ENCODE results near the gene NUB1. TPM values are rescaled to one million over a fixed set of nuclear protein-coding genes. Genes with fewer than 3 reads are reported as not detected.

The NUB1 gene
- total and polyA plus RNA-seq, 7 donors, result 23.6 to 56.2 (median 46.0) TPM

DNA sequence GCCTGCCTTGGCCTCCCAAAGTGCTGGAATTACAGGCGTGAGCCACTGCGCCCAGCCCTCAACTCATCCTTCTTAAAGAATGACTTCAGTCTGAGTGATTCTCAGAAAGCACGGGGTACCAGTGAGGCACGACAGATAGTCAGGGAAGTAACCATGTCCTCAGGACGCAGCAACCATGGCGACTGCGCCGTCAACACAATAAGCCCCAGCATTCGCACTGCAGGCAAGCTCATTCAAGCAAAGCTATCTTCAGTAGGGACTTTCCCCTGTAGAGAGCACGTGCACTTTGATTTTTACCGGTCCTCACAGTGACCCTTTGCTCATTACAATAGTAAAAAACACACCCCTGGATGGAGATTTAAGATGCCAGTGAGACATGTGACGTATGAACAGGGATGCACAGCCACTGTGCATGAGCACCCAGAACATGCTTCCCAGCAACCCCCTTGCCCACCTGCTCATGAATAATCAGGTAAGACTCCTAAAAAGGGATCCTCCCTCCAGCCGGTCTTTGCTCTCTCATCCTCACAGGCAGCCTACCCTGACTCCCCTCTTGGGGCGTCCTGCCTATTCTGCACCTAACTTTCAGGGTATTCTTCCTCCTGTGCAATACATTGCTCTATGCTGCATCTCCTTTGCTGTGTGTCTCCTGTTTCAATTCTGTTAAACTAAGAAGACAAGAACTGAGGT lies 59.2 kb downstream of the NUB1 start:
- intact Hi-C loops (cut with DNase I), result no loop called here
- TF ChIP-seq, protein P1, sequence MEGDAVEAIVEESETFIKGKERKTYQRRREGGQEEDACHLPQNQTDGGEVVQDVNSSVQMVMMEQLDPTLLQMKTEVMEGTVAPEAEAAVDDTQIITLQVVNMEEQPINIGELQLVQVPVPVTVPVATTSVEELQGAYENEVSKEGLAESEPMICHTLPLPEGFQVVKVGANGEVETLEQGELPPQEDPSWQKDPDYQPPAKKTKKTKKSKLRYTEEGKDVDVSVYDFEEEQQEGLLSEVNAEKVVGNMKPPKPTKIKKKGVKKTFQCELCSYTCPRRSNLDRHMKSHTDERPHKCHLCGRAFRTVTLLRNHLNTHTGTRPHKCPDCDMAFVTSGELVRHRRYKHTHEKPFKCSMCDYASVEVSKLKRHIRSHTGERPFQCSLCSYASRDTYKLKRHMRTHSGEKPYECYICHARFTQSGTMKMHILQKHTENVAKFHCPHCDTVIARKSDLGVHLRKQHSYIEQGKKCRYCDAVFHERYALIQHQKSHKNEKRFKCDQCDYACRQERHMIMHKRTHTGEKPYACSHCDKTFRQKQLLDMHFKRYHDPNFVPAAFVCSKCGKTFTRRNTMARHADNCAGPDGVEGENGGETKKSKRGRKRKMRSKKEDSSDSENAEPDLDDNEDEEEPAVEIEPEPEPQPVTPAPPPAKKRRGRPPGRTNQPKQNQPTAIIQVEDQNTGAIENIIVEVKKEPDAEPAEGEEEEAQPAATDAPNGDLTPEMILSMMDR (IDR thresholded peaks at IDR 0.05), result no peak
- Histone ChIP-seq H3K4me3 (no peak overlapping the region), H3K36me3 (ENCODE audit: insufficient read depth in 1 of 2, low read depth in 1 of 2) (no peaks in the 10 kb centered on the region), H3K27ac (no peak overlapping the region), H3K9me3 (no peaks in the 10 kb centered on the region), H3K27me3 (ENCODE audit: insufficient read depth in 3 of 3, low read length in 2 of 3) (peaks cover 0 to 1% (median 0%) of the 10 kb centered on the region in 3 donors), H3K4me1 (no peaks in the 10 kb centered on the region)
- WGBS, 3 donors, result 71 to 77% (median 74%) methylated on average over 14 of the region's 14 CpGs
- DNase-seq (peak in 1 of 2 donors; percentile 11), ATAC-seq (no peak)

DNA sequence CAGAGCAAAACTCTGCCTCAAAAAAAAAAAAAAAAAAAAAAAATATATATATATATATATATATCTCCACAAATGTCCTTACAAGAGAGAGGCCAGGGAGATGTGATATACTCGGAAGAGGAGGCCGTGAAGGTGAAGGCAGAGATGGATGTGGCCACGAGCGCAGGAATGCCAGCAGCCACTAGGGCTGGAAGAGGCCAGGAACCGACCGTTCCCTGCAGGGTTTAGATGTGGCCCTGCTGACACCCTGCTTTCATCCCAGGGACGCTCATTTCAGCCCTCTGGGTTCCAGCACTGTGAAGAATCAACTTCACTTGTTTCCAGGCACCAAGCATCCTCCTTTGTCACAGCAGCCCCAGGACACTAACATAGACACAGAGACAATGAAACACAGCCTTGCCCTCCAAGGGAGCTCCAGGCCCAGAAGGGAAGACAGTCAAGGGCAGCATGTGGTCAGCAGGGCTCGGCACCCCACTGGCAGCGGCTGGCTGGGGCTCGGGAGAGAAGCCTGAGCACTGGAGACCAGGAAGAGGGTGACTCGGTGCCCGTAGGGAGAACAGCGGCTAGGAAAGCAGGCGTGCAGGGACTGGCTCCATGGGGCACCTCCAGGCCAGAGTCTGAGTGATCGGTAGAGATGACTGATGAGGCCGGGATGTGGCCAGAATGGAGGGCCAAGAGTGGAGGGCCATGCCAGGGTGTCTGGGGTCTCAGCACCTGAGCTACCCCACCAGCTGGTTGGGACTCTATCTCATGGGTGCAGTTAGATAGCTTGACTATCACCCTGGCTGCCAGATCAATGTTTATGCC lies 60.6 kb downstream of the NUB1 start:
- no peaks in the 10 kb centered on the region for H3K36me3 ChIP-seq (ENCODE audit: insufficient read depth in 1 of 2, low read depth in 1 of 2)
- TF ChIP-seq, protein P1 (IDR thresholded peaks at IDR 0.05), result no peak
- no peak for ATAC-seq

DNA sequence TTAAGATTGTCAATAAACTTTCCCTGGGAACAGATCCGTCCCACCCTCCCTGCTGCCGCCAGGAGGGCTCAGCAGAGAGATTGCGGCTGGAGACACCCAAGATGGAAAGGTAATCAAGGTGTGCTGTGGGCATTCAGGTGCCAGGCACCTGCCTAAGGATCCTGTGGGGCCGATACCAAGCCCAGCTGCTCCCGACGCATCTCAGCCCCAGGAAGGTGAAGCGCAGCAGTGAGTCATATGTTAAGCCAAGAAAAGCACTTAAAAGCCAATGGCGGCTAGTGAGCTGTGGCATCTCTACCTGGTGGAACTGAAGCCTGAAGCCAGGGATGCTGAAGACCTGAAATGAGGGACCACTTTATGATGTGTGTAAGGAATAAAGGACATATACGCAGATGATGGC lies 62.2 kb downstream of the NUB1 start:
- H3K27ac ChIP-seq, result no peak overlapping the region
- no peaks in the 10 kb centered on the region for H3K9me3 ChIP-seq
- 90 to 92% (median 90%) methylated on average over 9 of the region's 9 CpGs for WGBS, 3 donors
- peaks cover 0 to 13% (median 6%) of the 10 kb centered on the region in 3 donors for H3K27me3 ChIP-seq (ENCODE audit: insufficient read depth in 3 of 3, low read length in 2 of 3)
- no peaks in the 10 kb centered on the region for H3K36me3 ChIP-seq (ENCODE audit: insufficient read depth in 1 of 2, low read depth in 1 of 2)
- ATAC-seq, result no peak
- DNase-seq, result peak in 1 of 2 donors; percentile 7
- TF ChIP-seq, protein P1 (IDR thresholded peaks at IDR 0.05), result no peak
- H3K4me3 ChIP-seq, result no peak overlapping the region
- intact Hi-C loops (cut with DNase I), result no loop called here
- H3K4me1 ChIP-seq, result no peaks in the 10 kb centered on the region

More for the DNA sequence above, 60.6 kb downstream of the NUB1 start:
- H3K27me3 ChIP-seq (ENCODE audit: insufficient read depth in 3 of 3, low read length in 2 of 3), result peaks cover 0 to 3% (median 1%) of the 10 kb centered on the region in 3 donors
- H3K27ac ChIP-seq, result no peak overlapping the region
- no peak overlapping the region for H3K4me3 ChIP-seq
- no peaks in the 10 kb centered on the region for H3K4me1 ChIP-seq
- DNase-seq, result peak in 1 of 2 donors; percentile 27
- WGBS, 3 donors, result 90 to 93% (median 93%) methylated on average over 16 of the region's 16 CpGs
- intact Hi-C loops (cut with DNase I), result no loop called here
- H3K9me3 ChIP-seq, result no peaks in the 10 kb centered on the region

DNA sequence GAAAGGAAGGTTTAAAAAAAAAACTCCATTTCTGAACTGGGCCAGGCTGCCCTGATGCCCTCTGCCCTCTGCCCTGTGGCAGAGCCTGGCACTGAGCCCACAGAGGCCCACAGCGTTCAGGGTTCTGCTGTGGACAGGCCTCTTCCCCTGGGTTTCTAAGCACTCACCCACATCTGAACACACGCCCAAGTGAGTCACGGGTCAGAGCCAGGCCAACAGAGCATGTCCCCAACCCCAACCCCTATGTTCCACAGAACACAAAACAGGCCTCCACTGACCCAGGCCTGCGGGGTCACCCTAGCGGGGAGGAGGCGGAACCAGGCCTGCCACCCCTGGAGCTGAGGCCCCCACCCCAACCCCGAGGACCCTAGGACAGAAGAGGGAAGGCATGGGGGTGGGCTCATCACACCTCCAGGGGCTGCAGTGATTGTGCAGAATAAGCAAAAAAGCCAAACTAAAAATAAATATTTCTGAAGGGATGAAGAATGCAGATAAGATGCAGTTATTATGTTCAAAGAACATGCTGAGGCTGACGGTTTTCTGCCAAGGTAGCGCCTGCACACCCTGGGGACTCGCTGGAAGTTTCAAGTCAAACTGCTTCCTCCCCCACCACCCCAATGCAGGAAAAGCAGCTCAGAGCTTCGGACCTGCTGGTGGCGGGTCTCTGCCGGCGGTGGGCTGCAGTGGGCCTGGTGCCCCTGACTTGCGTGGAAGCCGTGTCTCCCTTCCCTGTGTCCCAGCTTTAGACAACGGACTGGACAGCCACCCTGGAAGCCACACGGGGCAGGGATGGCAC lies 62.8 kb downstream of the NUB1 start:
- no peak overlapping the region for H3K4me3 ChIP-seq
- WGBS, 3 donors, result 65 to 78% (median 73%) methylated on average over 18 of the region's 18 CpGs
- no peaks in the 10 kb centered on the region for H3K9me3 ChIP-seq
- DNase-seq (peak in 1 of 2 donors; percentile 48), ATAC-seq (peak in 1 of 4 donors; percentile 47)
- H3K27me3 ChIP-seq (ENCODE audit: insufficient read depth in 3 of 3, low read length in 2 of 3), result peaks cover 0 to 20% (median 9%) of the 10 kb centered on the region in 3 donors
- no peaks in the 10 kb centered on the region for H3K4me1 ChIP-seq
- no peak overlapping the region for H3K27ac ChIP-seq
- TF ChIP-seq, protein P1 (IDR thresholded peaks at IDR 0.05), result no peak
- intact Hi-C loops (cut with DNase I), result no loop called here
- H3K36me3 ChIP-seq (ENCODE audit: insufficient read depth in 1 of 2, low read depth in 1 of 2), result no peaks in the 10 kb centered on the region
